Vagina (tissue), 2 donors: ENCODE results near the gene HECW1. TPM values are rescaled to one million over a fixed set of nuclear protein-coding genes. Genes with fewer than 3 reads are reported as not detected.

ENCODE experiments used
- DNase-seq, 2 donors: peaks; one replicate each; pipeline ENCODE4 v3.0.0-alpha.2; 2017; ENCODE audit errors: extremely low spot score in 2 of 2
- H3K27ac ChIP-seq: fragments of 200-600 bp; sonication (generic); one replicate; pipeline ENCODE4 v1.5.1; 2019
- H3K27me3 ChIP-seq: fragments of 200-600 bp; sonication (generic); one replicate; pipeline ENCODE4 v1.5.1; 2019
- H3K36me3 ChIP-seq, 2 donors: fragments of 200-600 bp; sonication (generic); one replicate each; pipeline ENCODE4 v1.5.1; 2017 to 2019
- H3K4me1 ChIP-seq: fragments of 200-600 bp; sonication (generic); one replicate; pipeline ENCODE4 v1.5.1; 2019
- H3K4me3 ChIP-seq, 2 donors: fragments of 200-600 bp; sonication (generic); 1 replicate in 1 of 2; 2 replicates in 1 of 2; pipeline ENCODE4 v1.5.1; 2016 to 2019
- H3K9me3 ChIP-seq: fragments of 200-600 bp; sonication (generic); one replicate; pipeline ENCODE4 v1.5.1; 2019
- POLR2A ChIP-seq, 2 donors: fragments of 450-650 bp; IDR thresholded peaks; one replicate each; pipeline ENCODE4 v1.6.1; 2017; ENCODE audit warnings: antibody characterized with exemption in 2 of 2, mild to moderate bottlenecking in 2 of 2, moderate library complexity in 2 of 2
- POLR2AphosphoS5 ChIP-seq, 2 donors: sonication (generic); formaldehyde crosslinking; IDR thresholded peaks; one replicate each; pipeline ENCODE4 v1.9.0; 2017; ENCODE audit warnings: antibody characterized with exemption in 2 of 2, mild to moderate bottlenecking in 2 of 2, low read depth in 1 of 2; ENCODE audit not compliant: insufficient read depth in 1 of 2
- intact Hi-C: fragments of 100-400 bp; cut with DNase I; formaldehyde crosslinking; loops from one replicate; pipeline ENCODE4 v1.15.1; 2023
- total RNA-seq: library from RNA; depleted of rRNA; stranded (reverse); fragments of >200 nt; gene quantifications from one replicate; pipeline ENCODE4 v1.2.3, GENCODE V29; 2016
- TF ChIP-seq, protein P1 (sequence below), 3 experiments: fragments of 450-650 bp in 2 of 3; fragments of 200-600 bp in 1 of 3; sonication (generic) in 1 of 3; IDR thresholded peaks; one replicate each; pipeline ENCODE4 v1.5.1; 2017 to 2019; ENCODE audit warnings: antibody characterized with exemption in 3 of 3, mild to moderate bottlenecking in 2 of 3, moderate library complexity in 2 of 3

Gene HECW1
- total RNA-seq, 1 donor from 2014 or later, result 2.5 TPM

DNA sequence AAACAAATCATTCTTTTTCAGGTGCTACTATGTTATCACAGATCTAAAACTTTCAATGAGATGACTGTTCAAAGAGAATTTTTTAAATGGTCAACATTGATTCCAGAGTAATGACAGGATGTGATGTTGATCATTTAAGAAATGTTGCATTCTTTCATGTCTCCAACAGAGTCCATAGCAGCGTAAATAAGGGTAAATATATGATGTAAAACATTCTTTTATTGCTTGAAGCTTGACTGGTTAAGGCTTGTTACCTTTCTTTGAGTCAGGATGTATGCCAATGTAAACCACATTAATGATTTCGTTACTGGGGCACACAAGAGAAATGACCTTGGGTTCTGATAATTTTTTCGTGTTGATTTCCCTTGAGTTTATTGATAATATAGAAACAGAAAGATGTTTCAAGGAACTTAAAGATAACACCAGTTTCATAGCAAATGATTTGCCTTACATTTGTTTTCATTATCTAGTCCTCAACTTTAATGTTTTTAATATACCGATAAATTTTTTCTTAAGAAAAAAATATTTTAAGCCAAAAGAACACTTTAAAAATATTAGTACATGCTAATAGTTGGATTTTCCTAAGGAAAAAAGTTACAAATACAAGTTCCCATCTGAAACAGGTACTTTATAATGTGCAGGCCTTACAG is 473.9 kb downstream of the HECW1 start:
- intact Hi-C loops, result loop anchor here (10.0 kb wide), 2 partner anchors 58 to 248 kb away; no protein-coding TSS in a partner anchor
- H3K4me1 ChIP-seq, result peaks cover 47% of the 10 kb centered on the region
- no peak for DNase-seq
- no peak overlapping the region for H3K27ac ChIP-seq
- H3K4me3 ChIP-seq, result no peak overlapping the region
- TF ChIP-seq, protein P1, sequence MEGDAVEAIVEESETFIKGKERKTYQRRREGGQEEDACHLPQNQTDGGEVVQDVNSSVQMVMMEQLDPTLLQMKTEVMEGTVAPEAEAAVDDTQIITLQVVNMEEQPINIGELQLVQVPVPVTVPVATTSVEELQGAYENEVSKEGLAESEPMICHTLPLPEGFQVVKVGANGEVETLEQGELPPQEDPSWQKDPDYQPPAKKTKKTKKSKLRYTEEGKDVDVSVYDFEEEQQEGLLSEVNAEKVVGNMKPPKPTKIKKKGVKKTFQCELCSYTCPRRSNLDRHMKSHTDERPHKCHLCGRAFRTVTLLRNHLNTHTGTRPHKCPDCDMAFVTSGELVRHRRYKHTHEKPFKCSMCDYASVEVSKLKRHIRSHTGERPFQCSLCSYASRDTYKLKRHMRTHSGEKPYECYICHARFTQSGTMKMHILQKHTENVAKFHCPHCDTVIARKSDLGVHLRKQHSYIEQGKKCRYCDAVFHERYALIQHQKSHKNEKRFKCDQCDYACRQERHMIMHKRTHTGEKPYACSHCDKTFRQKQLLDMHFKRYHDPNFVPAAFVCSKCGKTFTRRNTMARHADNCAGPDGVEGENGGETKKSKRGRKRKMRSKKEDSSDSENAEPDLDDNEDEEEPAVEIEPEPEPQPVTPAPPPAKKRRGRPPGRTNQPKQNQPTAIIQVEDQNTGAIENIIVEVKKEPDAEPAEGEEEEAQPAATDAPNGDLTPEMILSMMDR (IDR thresholded peaks at IDR 0.05), result no peak
- TF ChIP-seq POLR2AphosphoS5 (IDR thresholded peaks at IDR 0.05; ENCODE audit: insufficient read depth in 1 of 2, low read depth in 1 of 2) (no peak), POLR2A (IDR thresholded peaks at IDR 0.05) (no peak)
- H3K36me3 ChIP-seq, result no peaks in the 10 kb centered on the region
- H3K9me3 ChIP-seq, result no peaks in the 10 kb centered on the region
- H3K27me3 ChIP-seq, result no peaks in the 10 kb centered on the region

DNA sequence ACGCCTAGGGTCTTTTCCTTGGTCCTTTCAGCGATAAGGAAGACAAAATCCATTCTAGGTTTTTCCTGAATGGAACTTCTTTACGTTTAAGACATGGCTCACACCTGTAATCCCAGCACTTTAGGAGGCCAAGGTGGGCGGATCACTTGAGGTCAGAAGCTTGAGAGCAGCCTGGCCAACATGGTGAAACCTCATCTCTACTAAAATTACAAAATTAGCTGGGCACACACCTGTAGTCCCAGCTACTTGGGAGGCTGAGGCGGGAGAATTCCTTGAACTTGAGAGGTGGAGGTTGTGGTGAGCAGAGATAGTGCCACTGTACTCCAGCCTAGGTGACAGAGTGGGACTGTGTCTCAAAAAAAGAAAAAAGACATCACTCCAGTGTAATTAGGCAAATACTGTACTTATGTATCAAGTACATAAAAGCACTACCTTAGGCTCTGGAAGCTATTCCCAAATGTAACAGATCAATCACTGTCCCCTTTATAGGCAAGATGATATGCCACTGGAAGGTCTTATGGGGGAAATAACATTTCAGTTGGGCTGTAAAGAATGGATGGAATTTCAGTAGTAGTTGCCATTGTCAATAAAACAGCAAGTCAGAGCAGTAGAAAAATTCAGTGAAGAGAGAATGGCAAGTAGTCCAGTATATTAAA is 476.2 kb downstream of the HECW1 start:
- H3K9me3 ChIP-seq, result no peaks in the 10 kb centered on the region

DNA sequence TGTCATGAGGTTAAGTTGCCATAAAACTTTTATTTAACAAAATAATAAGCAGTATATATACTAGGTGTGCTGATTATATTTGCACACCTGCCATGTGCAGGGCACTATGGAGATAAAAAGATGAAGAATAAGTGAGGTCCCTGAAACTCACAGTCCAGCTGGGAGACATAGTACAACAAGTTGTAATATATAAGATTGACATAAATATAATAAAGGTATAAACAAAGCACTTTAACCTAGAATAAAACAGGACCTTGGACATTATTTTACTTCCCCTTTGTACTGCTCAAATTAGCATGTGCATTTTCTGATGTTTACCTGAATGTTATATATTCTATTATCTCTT is 476.7 kb downstream of the HECW1 start:
- TF ChIP-seq POLR2A (IDR thresholded peaks at IDR 0.05) (no peak), POLR2AphosphoS5 (IDR thresholded peaks at IDR 0.05; ENCODE audit: insufficient read depth in 1 of 2, low read depth in 1 of 2) (no peak)
- TF ChIP-seq, protein P1 (IDR thresholded peaks at IDR 0.05), result no peak
- Histone ChIP-seq H3K27me3 (no peaks in the 10 kb centered on the region), H3K27ac (no peak overlapping the region), H3K4me1 (peaks cover 52% of the 10 kb centered on the region), H3K9me3 (no peaks in the 10 kb centered on the region), H3K4me3 (no peak overlapping the region), H3K36me3 (no peaks in the 10 kb centered on the region)
- intact Hi-C loops, result loop anchor here (10.0 kb wide), 2 partner anchors 56 to 246 kb away; no protein-coding TSS in a partner anchor
- DNase-seq, result no peak

More for the DNA sequence above, 476.2 kb downstream of the HECW1 start:
- H3K4me1 ChIP-seq, result peaks cover 55% of the 10 kb centered on the region
- DNase-seq, result no peak
- H3K27ac ChIP-seq, result no peak overlapping the region
- no peaks in the 10 kb centered on the region for H3K36me3 ChIP-seq
- H3K27me3 ChIP-seq, result no peaks in the 10 kb centered on the region
- no peak overlapping the region for H3K4me3 ChIP-seq
- intact Hi-C loops, result loop anchor here (10.0 kb wide), 2 partner anchors 56 to 246 kb away; no protein-coding TSS in a partner anchor
- TF ChIP-seq POLR2AphosphoS5 (IDR thresholded peaks at IDR 0.05; ENCODE audit: insufficient read depth in 1 of 2, low read depth in 1 of 2), result no peak
- TF ChIP-seq POLR2A (IDR thresholded peaks at IDR 0.05), result no peak
- TF ChIP-seq, protein P1 (IDR thresholded peaks at IDR 0.05), result no peak

DNA sequence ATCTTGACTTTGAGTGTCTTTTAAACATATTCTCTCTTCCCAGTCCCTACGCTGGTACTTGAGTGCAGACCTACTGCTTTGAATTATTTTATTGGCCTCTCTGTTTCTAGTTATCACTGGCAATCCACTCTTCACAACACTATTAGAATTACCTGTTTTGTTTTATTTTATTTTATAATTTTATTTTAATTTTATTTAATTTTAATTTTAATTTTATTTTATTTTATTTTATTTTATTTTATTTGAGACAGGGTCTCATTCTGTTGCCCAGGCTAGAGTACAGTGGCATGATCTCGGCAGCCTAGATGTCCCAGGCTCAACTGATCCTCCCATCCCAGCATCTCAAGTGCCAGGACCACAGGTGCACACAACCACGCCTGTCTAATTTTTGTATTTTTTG is 477.3 kb downstream of the HECW1 start:
- Histone ChIP-seq H3K27me3 (no peaks in the 10 kb centered on the region), H3K4me3 (no peak overlapping the region), H3K4me1 (peaks cover 46% of the 10 kb centered on the region), H3K36me3 (no peaks in the 10 kb centered on the region), H3K27ac (no peak overlapping the region), H3K9me3 (no peaks in the 10 kb centered on the region)
- intact Hi-C loops, result loop anchor here (10.0 kb wide), 2 partner anchors 55 to 245 kb away; no protein-coding TSS in a partner anchor
- TF ChIP-seq POLR2A (IDR thresholded peaks at IDR 0.05), result no peak
- no peak for TF ChIP-seq POLR2AphosphoS5 (IDR thresholded peaks at IDR 0.05; ENCODE audit: insufficient read depth in 1 of 2, low read depth in 1 of 2)
- TF ChIP-seq, protein P1 (IDR thresholded peaks at IDR 0.05), result no peak
- DNase-seq, result no peak
